Left ventricle myocardium inferior (tissue), 1 donor: ENCODE data around the gene FRY. TPM values are rescaled to one million over a fixed set of nuclear protein-coding genes. Genes with fewer than 3 reads are reported as not detected.
A peak's percentile ranks its signal among the peaks of the same experiment; 100 is the strongest.

ENCODE experiments used
- DNase-seq: peaks from one replicate; pipeline ENCODE4 v3.0.0-alpha.2; 2020
- H3K27ac ChIP-seq: fragments of 200-600 bp; replicated peaks from 2 replicates; pipeline ENCODE4 v1.8.0; 2021
- H3K27me3 ChIP-seq: fragments of 200-600 bp; 2 replicates; pipeline ENCODE4 v1.8.0; 2021; ENCODE audit warnings: low read depth
- H3K36me3 ChIP-seq: fragments of 200-600 bp; 2 replicates; pipeline ENCODE4 v1.8.0; 2021
- H3K4me1 ChIP-seq: fragments of 200-600 bp; 2 replicates; pipeline ENCODE4 v1.8.0; 2021
- H3K4me3 ChIP-seq: fragments of 200-600 bp; 2 replicates; pipeline ENCODE4 v1.8.0; 2021; ENCODE audit warnings: mild to moderate bottlenecking, moderate library complexity
- H3K9me3 ChIP-seq: fragments of 200-600 bp; replicated peaks from 2 replicates; pipeline ENCODE4 v1.8.0; 2021
- CTCF ChIP-seq: fragments of 200-600 bp; IDR thresholded peaks from 2 replicates; pipeline ENCODE4 v1.8.0; 2021; ENCODE audit warnings: antibody characterized with exemption, mild to moderate bottlenecking, borderline replicate concordance
- intact Hi-C: fragments of 100-400 bp; cut with micrococcal nuclease; formaldehyde crosslinking; loops from one replicate; pipeline ENCODE4 v1.11.0; 2022
- total RNA-seq: library from RNA; stranded (reverse); fragmentation: NEBNext Ultra II Directional; extraction: Animal tissue kit (Norgen Biotek cat#: 25700); gene quantifications from one replicate; pipeline ENCODE4 v1.2.1, GENCODE V29; 2021
- donor health status: DM: no; HTN: yes; CAD: no; lungs with severe emphysema.

The FRY gene
- total RNA-seq, 1 donor from 2014 or later, result 167 TPM

- H3K9me3 ChIP-seq, result peaks cover 6% of the 10 kb centered on the region
- H3K27me3 ChIP-seq, result no peaks in the 10 kb centered on the region
- intact Hi-C loops, result no loop called here
- no peak for TF ChIP-seq CTCF
- H3K36me3 ChIP-seq, result no peaks in the 10 kb centered on the region
- no peak overlapping the region for H3K4me3 ChIP-seq
- peak overlapping the region; percentile 80 for H3K27ac ChIP-seq
- H3K4me1 ChIP-seq, result peaks cover 23% of the 10 kb centered on the region
- no peak for DNase-seq
These were observed 93.7 kb downstream of the FRY start for GRCh38 chr13:32125221-32125689.

GRCh38 chr13:32125751-32126150, 94.2 kb downstream of the FRY start:
- Histone ChIP-seq H3K27ac (peak overlapping the region; percentile 80), H3K9me3 (peaks cover 6% of the 10 kb centered on the region), H3K4me3 (no peak overlapping the region), H3K36me3 (no peaks in the 10 kb centered on the region), H3K4me1 (peaks cover 23% of the 10 kb centered on the region), H3K27me3 (no peaks in the 10 kb centered on the region)
- TF ChIP-seq CTCF, result no peak
- no peak for DNase-seq
- intact Hi-C loops, result no loop called here

DNA sequence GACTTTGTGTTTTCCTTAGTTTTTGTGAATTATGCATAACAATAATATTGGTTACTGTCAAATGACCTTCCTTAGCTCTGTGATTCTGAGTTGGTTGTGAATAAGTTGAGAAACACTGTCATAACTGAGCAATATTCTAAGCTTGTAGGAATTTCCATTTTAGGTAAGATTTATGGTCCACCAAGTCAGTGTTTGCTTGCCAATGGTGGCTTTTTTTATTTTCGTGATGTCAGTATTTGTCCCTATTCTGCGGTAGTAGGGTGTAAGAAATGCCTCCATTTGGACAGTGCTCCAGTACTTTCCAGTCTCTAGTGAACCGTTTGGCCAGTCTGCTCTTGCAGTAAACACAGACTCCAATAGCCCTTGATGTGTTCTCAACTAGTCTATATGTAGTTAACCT, 94.7 kb downstream of the FRY start:
- H3K27ac ChIP-seq, result peak overlapping the region; percentile 80
- intact Hi-C loops, result no loop called here

GRCh38 chr13:32126756-32127155, 95.2 kb downstream of the FRY start:
- no peak for TF ChIP-seq CTCF
- no peaks in the 10 kb centered on the region for H3K27me3 ChIP-seq
- peak overlapping the region; percentile 80 for H3K27ac ChIP-seq
- no peak overlapping the region for H3K4me3 ChIP-seq
- H3K36me3 ChIP-seq, result peaks cover 3% of the 10 kb centered on the region
- intact Hi-C loops, result no loop called here
- no peak for DNase-seq
- peaks cover 6% of the 10 kb centered on the region for H3K9me3 ChIP-seq
- peaks cover 23% of the 10 kb centered on the region for H3K4me1 ChIP-seq

More for the DNA sequence above, 94.7 kb downstream of the FRY start:
- no peak for DNase-seq
- Histone ChIP-seq H3K36me3 (no peaks in the 10 kb centered on the region), H3K4me3 (no peak overlapping the region), H3K4me1 (peaks cover 23% of the 10 kb centered on the region), H3K9me3 (peaks cover 6% of the 10 kb centered on the region), H3K27me3 (no peaks in the 10 kb centered on the region)
- TF ChIP-seq CTCF, result no peak

- TF ChIP-seq CTCF, result no peak
- Histone ChIP-seq H3K27me3 (no peaks in the 10 kb centered on the region), H3K4me3 (no peak overlapping the region), H3K4me1 (peaks cover 23% of the 10 kb centered on the region), H3K36me3 (peaks cover 10% of the 10 kb centered on the region), H3K27ac (no peak overlapping the region), H3K9me3 (no peaks in the 10 kb centered on the region)
- intact Hi-C loops, result no loop called here
- DNase-seq, result no peak
These were observed 96.1 kb downstream of the FRY start for GRCh38 chr13:32127691-32128090.
